GM12801 (cell line): ENCODE measurements around the gene ST6GALNAC4.

Experiments
- CTCF ChIP-seq: IDR thresholded peaks from one replicate; pipeline ENCODE4 v1.5.1; 2011; ENCODE audit warnings: control low read depth; ENCODE audit not compliant: insufficient read length; ENCODE audit errors: extremely low read depth

The ST6GALNAC4 gene

GRCh38 chr9:127919253-127919815 is 2.5 kb upstream of the ST6GALNAC4 start:
- no peak for TF ChIP-seq CTCF

- TF ChIP-seq CTCF, result no peak
Observed at GRCh38 chr9:127918183-127919107, 1.6 kb upstream of the ST6GALNAC4 start.

GRCh38 chr9:127917603-127918002 is 762 bp upstream of the ST6GALNAC4 start:
- no peak for TF ChIP-seq CTCF

GRCh38 chr9:127915801-127916719 is 781 bp downstream of the ST6GALNAC4 start:
- TF ChIP-seq CTCF, result no peak

- TF ChIP-seq CTCF, result no peak
Observed at GRCh38 chr9:127915325-127915752, 1.5 kb downstream of the ST6GALNAC4 start.

- TF ChIP-seq CTCF, result no peak
Observed at GRCh38 chr9:127913682-127914081, 3.2 kb downstream of the ST6GALNAC4 start.

GRCh38 chr9:127912882-127913281 is 4.0 kb downstream of the ST6GALNAC4 start:
- no peak for TF ChIP-seq CTCF
